BLaER1 treated with 17β-estradiol and CSF1 and Interleukin-3, amounts not matched to agents 10 nM and 100 nM (cell line): ENCODE results near the gene IGSF10.
A peak's percentile ranks its signal among the peaks of the same experiment; 100 is the strongest.
"Not testable (repeated sequence)": the region's sequence is repeated elsewhere in the genome, so short reads cannot be mapped to it uniquely, and the experiment has no call there.

Experiments
- H3K27ac ChIP-seq, 11 experiments: shearing (Covaris generic); formaldehyde crosslinking; 2 replicates each; pipeline ENCODE4 v1.8.1; 2022
- H3K27me3 ChIP-seq, 11 experiments: shearing (Covaris generic); formaldehyde crosslinking; 2 replicates each; pipeline ENCODE4 v1.8.1; 2022
- H3K36me3 ChIP-seq, 11 experiments: shearing (Covaris generic); formaldehyde crosslinking; 2 replicates each; pipeline ENCODE4 v1.8.1; 2022
- H3K4me1 ChIP-seq, 10 experiments: shearing (Covaris generic); formaldehyde crosslinking; 2 replicates each; pipeline ENCODE4 v1.8.1; 2022
- H3K4me2 ChIP-seq, 11 experiments: shearing (Covaris generic); formaldehyde crosslinking; 2 replicates each; pipeline ENCODE4 v1.8.1; 2022
- H3K4me3 ChIP-seq, 10 experiments: shearing (Covaris generic); formaldehyde crosslinking; 2 replicates each; pipeline ENCODE4 v1.8.1; 2022
- H3K9ac ChIP-seq, 11 experiments: shearing (Covaris generic); formaldehyde crosslinking; 2 replicates each; pipeline ENCODE4 v1.8.1; 2022
- H3K9me3 ChIP-seq, 11 experiments: shearing (Covaris generic); formaldehyde crosslinking; replicated peaks in 1 of 11; 2 replicates each; pipeline ENCODE4 v1.8.1; 2022
- H4K20me1 ChIP-seq, 11 experiments: shearing (Covaris generic); formaldehyde crosslinking; 2 replicates each; pipeline ENCODE4 v1.8.1; 2022
- Cebpa-rat ChIP-seq, 11 experiments: shearing (Covaris generic); IDR thresholded peaks; 2 replicates each; pipeline ENCODE4 v1.8.1; 2022

IGSF10 gene, protein sequence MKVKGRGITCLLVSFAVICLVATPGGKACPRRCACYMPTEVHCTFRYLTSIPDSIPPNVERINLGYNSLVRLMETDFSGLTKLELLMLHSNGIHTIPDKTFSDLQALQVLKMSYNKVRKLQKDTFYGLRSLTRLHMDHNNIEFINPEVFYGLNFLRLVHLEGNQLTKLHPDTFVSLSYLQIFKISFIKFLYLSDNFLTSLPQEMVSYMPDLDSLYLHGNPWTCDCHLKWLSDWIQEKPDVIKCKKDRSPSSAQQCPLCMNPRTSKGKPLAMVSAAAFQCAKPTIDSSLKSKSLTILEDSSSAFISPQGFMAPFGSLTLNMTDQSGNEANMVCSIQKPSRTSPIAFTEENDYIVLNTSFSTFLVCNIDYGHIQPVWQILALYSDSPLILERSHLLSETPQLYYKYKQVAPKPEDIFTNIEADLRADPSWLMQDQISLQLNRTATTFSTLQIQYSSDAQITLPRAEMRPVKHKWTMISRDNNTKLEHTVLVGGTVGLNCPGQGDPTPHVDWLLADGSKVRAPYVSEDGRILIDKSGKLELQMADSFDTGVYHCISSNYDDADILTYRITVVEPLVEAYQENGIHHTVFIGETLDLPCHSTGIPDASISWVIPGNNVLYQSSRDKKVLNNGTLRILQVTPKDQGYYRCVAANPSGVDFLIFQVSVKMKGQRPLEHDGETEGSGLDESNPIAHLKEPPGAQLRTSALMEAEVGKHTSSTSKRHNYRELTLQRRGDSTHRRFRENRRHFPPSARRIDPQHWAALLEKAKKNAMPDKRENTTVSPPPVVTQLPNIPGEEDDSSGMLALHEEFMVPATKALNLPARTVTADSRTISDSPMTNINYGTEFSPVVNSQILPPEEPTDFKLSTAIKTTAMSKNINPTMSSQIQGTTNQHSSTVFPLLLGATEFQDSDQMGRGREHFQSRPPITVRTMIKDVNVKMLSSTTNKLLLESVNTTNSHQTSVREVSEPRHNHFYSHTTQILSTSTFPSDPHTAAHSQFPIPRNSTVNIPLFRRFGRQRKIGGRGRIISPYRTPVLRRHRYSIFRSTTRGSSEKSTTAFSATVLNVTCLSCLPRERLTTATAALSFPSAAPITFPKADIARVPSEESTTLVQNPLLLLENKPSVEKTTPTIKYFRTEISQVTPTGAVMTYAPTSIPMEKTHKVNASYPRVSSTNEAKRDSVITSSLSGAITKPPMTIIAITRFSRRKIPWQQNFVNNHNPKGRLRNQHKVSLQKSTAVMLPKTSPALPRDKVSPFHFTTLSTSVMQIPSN (N-terminal part only)

DNA sequence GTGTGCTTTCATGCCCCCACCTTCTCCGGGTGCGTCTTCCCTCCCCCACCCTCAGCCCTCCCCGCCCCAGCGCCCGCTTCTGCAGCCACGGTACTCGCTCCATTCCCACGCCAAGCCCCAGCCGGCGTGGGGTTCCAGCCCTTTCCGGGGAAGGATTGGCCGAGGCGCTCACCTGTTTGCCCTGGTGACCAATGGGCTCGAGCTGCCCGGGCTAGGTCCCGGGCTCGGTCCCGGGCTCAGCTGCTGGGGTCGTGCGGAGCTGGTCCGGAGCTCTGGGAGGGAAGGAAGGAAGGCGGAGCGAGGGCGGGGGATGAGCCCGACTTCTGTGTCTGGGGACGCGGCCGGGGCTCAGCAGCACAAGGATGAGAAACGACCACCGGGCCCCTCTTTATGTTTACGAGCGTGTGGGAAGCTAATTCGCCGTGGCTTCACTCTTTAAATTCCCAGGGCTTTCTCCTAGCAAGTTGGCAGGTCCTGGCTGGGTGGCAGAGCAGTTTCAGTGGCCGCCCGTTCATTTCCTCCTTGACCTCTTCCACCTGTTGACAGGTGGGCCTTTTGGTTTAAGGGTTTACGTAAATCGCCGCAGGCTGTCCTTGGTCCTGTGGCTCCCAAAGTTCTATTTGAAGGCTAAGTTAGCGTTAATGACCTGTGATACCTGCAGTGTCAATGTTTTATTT is at the start of gene IGSF10:
Gene IGSF10 (minus strand): TSS at position 288 of the 677 bp plus-strand sequence. CDS start 2,352 bp downstream, outside the sequence.
- Histone ChIP-seq H3K4me3 (no peak within 1 kb of the TSS), H3K27ac (no peak within 1 kb of the TSS), H3K9ac (no peak within 1 kb of the TSS), H3K4me1 (peaks cover 0 to 6% (median 0%) of the 10 kb centered on the region in 10 experiments; a peak in 3 of 20 replicates), H3K9me3 (peaks cover 0 to 4% (median 0%) of the 10 kb centered on the region in 11 experiments; a peak in 1 of 22 replicates), H3K27me3 (peaks cover 0 to 5% (median 0%) of the 10 kb centered on the region in 11 experiments; a peak in 2 of 22 replicates), H3K36me3 (no peaks in the 10 kb centered on the region), H4K20me1 (no peaks in the 10 kb centered on the region), H3K4me2 (peak within 1 kb of the TSS in 2 of 11 experiments; percentile 16 to 30; a peak in 6 of 22 replicates)
- no peak for TF ChIP-seq Cebpa-rat (IDR thresholded peaks at IDR 0.05)

DNA sequence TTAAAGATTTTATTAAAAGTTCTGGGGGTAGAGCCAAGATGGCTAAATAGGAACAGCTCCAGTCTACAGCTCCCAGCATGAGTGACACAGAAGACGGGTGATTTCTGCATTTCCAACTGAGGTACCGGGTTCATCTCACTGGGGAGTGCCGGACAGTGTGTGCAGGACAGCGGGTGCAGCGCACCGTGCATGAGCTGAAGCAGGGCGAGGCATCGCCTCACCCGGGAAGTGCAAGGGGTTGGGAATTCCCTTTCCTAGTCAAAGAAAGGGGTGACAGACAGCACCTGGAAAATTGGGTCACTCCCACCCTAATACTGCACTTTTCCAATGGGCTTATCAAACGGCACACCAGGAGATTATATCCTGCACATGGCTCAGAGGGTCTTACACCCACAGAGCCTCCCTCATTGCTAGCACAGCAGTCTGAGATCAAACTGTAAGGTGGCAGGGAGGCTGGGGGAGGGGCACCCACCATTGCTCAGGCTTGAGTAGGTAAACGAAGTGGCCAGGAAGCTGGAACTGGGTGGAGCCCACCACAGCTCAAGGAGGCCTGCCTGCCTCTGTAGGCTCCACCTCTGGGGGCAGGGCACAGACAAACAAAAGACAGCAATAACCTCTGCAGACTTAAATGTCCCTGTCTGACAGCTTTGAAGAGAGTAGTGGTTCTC is 48.7 kb upstream of the IGSF10 start:
- not testable (repeated sequence) for H3K36me3 ChIP-seq, H3K27me3 ChIP-seq, H3K27ac ChIP-seq, H3K4me3 ChIP-seq, H3K9ac ChIP-seq, H4K20me1 ChIP-seq
- H3K4me2 ChIP-seq: peak overlapping the region in 9 of 11 experiments; percentile 41 to 71 (median 59); a peak in 14 of 22 replicates
- H3K4me1 ChIP-seq: peaks cover 0 to 16% (median 8%) of the 10 kb centered on the region in 10 experiments; a peak in 11 of 20 replicates
- H3K9me3 ChIP-seq: peaks cover 0 to 15% (median 9%) of the 10 kb centered on the region in 11 experiments; a peak in 10 of 22 replicates

DNA sequence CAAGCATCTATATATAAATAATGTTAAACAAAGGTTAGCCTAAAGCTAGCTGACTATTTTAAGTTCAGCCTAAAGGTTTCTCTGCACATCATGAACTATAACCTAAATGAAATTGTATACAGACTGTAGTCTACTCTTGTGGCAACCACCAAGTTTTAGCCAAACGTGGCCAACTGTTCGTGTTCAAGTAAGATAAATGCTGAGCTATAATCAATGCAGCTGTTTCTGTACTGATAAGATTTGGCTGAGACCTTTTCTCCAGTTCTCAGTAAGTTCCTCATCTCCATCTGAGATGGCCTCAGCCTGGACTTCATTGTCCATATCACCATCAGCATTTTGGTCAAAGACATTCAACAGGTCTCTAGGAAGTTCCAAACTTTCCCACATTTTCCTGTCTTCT is 43.7 kb upstream of the IGSF10 start:
- Histone ChIP-seq H3K27me3 (no peaks in the 10 kb centered on the region), H3K36me3 (no peaks in the 10 kb centered on the region), H3K9me3 (peaks cover 0 to 9% (median 7%) of the 10 kb centered on the region in 11 experiments; a peak in 8 of 22 replicates), H3K4me1 (peaks cover 0 to 7% (median under 1%) of the 10 kb centered on the region in 10 experiments; a peak in 4 of 20 replicates), H4K20me1 (no peaks in the 10 kb centered on the region), H3K4me2 (no peak overlapping the region), H3K4me3 (no peak overlapping the region), H3K27ac (no peak overlapping the region), H3K9ac (no peak overlapping the region)
- no peak for TF ChIP-seq Cebpa-rat (IDR thresholded peaks at IDR 0.05)

GRCh38 chr3:151503074-151503473 is 42.2 kb upstream of the IGSF10 start:
- Histone ChIP-seq H3K27me3 (no peaks in the 10 kb centered on the region), H3K4me1 (no peaks in the 10 kb centered on the region; a peak in 2 of 20 replicates), H4K20me1 (no peaks in the 10 kb centered on the region), H3K36me3 (no peaks in the 10 kb centered on the region), H3K9me3 (peaks cover 0 to 9% (median 6%) of the 10 kb centered on the region in 11 experiments; a peak in 7 of 22 replicates), H3K9ac (no peak overlapping the region), H3K4me3 (no peak overlapping the region), H3K4me2 (no peak overlapping the region), H3K27ac (no peak overlapping the region)
- TF ChIP-seq Cebpa-rat (IDR thresholded peaks at IDR 0.05): no peak

GRCh38 chr3:151501923-151502632 is 41.2 kb upstream of the IGSF10 start:
- peaks cover 0 to 9% (median 6%) of the 10 kb centered on the region in 11 experiments; a peak in 7 of 22 replicates for H3K9me3 ChIP-seq
- TF ChIP-seq Cebpa-rat (IDR thresholded peaks at IDR 0.05): no peak
- H3K27me3 ChIP-seq: no peaks in the 10 kb centered on the region
- H3K4me1 ChIP-seq: no peaks in the 10 kb centered on the region; a peak in 2 of 20 replicates
- H4K20me1 ChIP-seq: no peaks in the 10 kb centered on the region
- H3K4me3 ChIP-seq: no peak overlapping the region
- H3K27ac ChIP-seq: no peak overlapping the region
- no peak overlapping the region for H3K9ac ChIP-seq
- H3K36me3 ChIP-seq: no peaks in the 10 kb centered on the region
- peak overlapping the region in 1 of 11 experiments; percentile 24; a peak in 3 of 22 replicates for H3K4me2 ChIP-seq

- TF ChIP-seq Cebpa-rat (IDR thresholded peaks at IDR 0.05): no peak
- no peaks in the 10 kb centered on the region for H3K27me3 ChIP-seq
- H3K36me3 ChIP-seq: no peaks in the 10 kb centered on the region
- no peak overlapping the region for H3K27ac ChIP-seq
- H3K4me3 ChIP-seq: no peak overlapping the region
- no peaks in the 10 kb centered on the region for H4K20me1 ChIP-seq
- peaks cover 0 to 9% (median 6%) of the 10 kb centered on the region in 11 experiments; a peak in 7 of 22 replicates for H3K9me3 ChIP-seq
- no peak overlapping the region for H3K9ac ChIP-seq
- no peaks in the 10 kb centered on the region; a peak in 2 of 20 replicates for H3K4me1 ChIP-seq
- no peak overlapping the region for H3K4me2 ChIP-seq
Measured at GRCh38 chr3:151501171-151501922, 40.5 kb upstream of the IGSF10 start.

GRCh38 chr3:151499168-151499567 is 38.3 kb upstream of the IGSF10 start:
- H3K27ac ChIP-seq: no peak overlapping the region
- H3K4me2 ChIP-seq: no peak overlapping the region
- H3K9ac ChIP-seq: no peak overlapping the region
- no peak overlapping the region for H3K4me3 ChIP-seq
- no peaks in the 10 kb centered on the region for H3K36me3 ChIP-seq
- no peaks in the 10 kb centered on the region; a peak in 2 of 20 replicates for H3K4me1 ChIP-seq
- H4K20me1 ChIP-seq: no peaks in the 10 kb centered on the region
- no peaks in the 10 kb centered on the region for H3K27me3 ChIP-seq
- no peaks in the 10 kb centered on the region for H3K9me3 ChIP-seq
- no peak for TF ChIP-seq Cebpa-rat (IDR thresholded peaks at IDR 0.05)
